GM12865 (cell line): ENCODE results near the gene DUSP2.

Source experiments
- DNase-seq: peaks from one replicate; pipeline ENCODE4 v3.0.0; 2010; ENCODE audit warnings: low read depth
- H3K4me3 ChIP-seq: 2 replicates; pipeline ENCODE4 v1.5.1; 2011; ENCODE audit warnings: mild to moderate bottlenecking, low read depth, low read length, control low read depth
- CTCF ChIP-seq: IDR thresholded peaks from 2 replicates; pipeline ENCODE4 v1.5.1; 2011; ENCODE audit warnings: low read length, control low read depth, low read depth, inconsistent platforms; ENCODE audit not compliant: insufficient read depth; ENCODE audit errors: missing control alignments

The DUSP2 gene

GRCh38 chr2:96120991-96121390 lies 24.2 kb downstream of the DUSP2 start:
- TF ChIP-seq CTCF, result no peak
- DNase-seq, result no peak
- no peak overlapping the region for H3K4me3 ChIP-seq

GRCh38 chr2:96120091-96120720 lies 25.0 kb downstream of the DUSP2 start:
- no peak for DNase-seq

GRCh38 chr2:96119389-96119751 lies 25.9 kb downstream of the DUSP2 start:
- no peak for TF ChIP-seq CTCF
- no peak overlapping the region for H3K4me3 ChIP-seq
- DNase-seq, result no peak

More at GRCh38 chr2:96120091-96120720, 25.0 kb downstream of the DUSP2 start:
- TF ChIP-seq CTCF, result no peak
- H3K4me3 ChIP-seq, result no peak overlapping the region

GRCh38 chr2:96118698-96119388 lies 26.4 kb downstream of the DUSP2 start:
- H3K4me3 ChIP-seq, result no peak overlapping the region
- no peak for DNase-seq
- TF ChIP-seq CTCF, result no peak

GRCh38 chr2:96117701-96118588 lies 27.3 kb downstream of the DUSP2 start:
- DNase-seq, result no peak
- peak; percentile 21 for TF ChIP-seq CTCF
- H3K4me3 ChIP-seq, result no peak overlapping the region

GRCh38 chr2:96116879-96117533 lies 28.2 kb downstream of the DUSP2 start:
- peak; percentile 77 for TF ChIP-seq CTCF
- H3K4me3 ChIP-seq, result peak overlapping the region; percentile 50
- DNase-seq, result peak; percentile 59
